H1 (cell line): ENCODE measurements around the gene LGALS8.

Source experiments
- ATF3 ChIP-seq: IDR thresholded peaks from 2 replicates; pipeline ENCODE4 v1.6.1; 2011; ENCODE audit warnings: low read depth, mild to moderate bottlenecking, low read length; ENCODE audit not compliant: insufficient read depth
- CEBPB ChIP-seq: IDR thresholded peaks from 2 replicates; pipeline ENCODE4 v1.6.1; 2012; ENCODE audit warnings: low read depth, low read length
- CTCF ChIP-seq, 3 experiments: IDR thresholded peaks; 1 replicate in 2 of 3; 2 replicates in 1 of 3; pipeline versions ENCODE4 v1.5.1 to v1.6.1; 2011; ENCODE audit warnings: low read length in 3 of 3, mild to moderate bottlenecking in 3 of 3, inconsistent platforms in 2 of 3, low read depth in 1 of 3, moderate library complexity in 1 of 3; ENCODE audit not compliant: insufficient read depth in 1 of 3; ENCODE audit errors: control extremely low read depth in 1 of 3
- EGR1 ChIP-seq: IDR thresholded peaks from 2 replicates; pipeline ENCODE4 v1.6.1; 2011; ENCODE audit warnings: low read depth, low read length, borderline replicate concordance
- HDAC6 ChIP-seq: IDR thresholded peaks from one replicate; pipeline ENCODE4 v1.7.1; 2012; ENCODE audit warnings: low read depth, mild to moderate bottlenecking, inconsistent platforms, low read length, moderate library complexity
- JUN ChIP-seq: IDR thresholded peaks from 2 replicates; pipeline ENCODE4 v1.6.1; 2011; ENCODE audit warnings: low read depth, mild to moderate bottlenecking, improper control_type of control experiment, low read length
- KDM1A ChIP-seq: fragments of 200-600, 300-600 bp; sonication (generic); IDR thresholded peaks from 2 replicates; pipeline ENCODE4 v1.7.1; 2016; ENCODE audit warnings: mild to moderate bottlenecking, low read length, borderline replicate concordance
- MAFK ChIP-seq: IDR thresholded peaks from 2 replicates; pipeline ENCODE4 v1.6.1; 2012; ENCODE audit warnings: low read depth, mild to moderate bottlenecking, improper control_type of control experiment, low read length
- NRF1 ChIP-seq: IDR thresholded peaks from 2 replicates; pipeline ENCODE4 v1.6.1; 2011; ENCODE audit warnings: mild to moderate bottlenecking, low read depth, low read length, improper control_type of control experiment
- POLR2A ChIP-seq, 2 experiments: IDR thresholded peaks; 1 replicate in 1 of 2; 2 replicates in 1 of 2; pipeline ENCODE4 v1.6.1; 2011; ENCODE audit warnings: low read depth in 2 of 2, low read length in 2 of 2, mild to moderate bottlenecking in 2 of 2; ENCODE audit errors: control extremely low read depth in 1 of 2
- POU5F1 ChIP-seq: IDR thresholded peaks from 2 replicates; pipeline ENCODE4 v1.6.1; 2011; ENCODE audit warnings: low read depth, mild to moderate bottlenecking, low read length, moderate library complexity
- RFX5 ChIP-seq: IDR thresholded peaks from 2 replicates; pipeline ENCODE4 v1.6.1; 2011; ENCODE audit warnings: low read depth, low read length, improper control_type of control experiment, borderline replicate concordance
- SIRT6 ChIP-seq: IDR thresholded peaks from one replicate; pipeline ENCODE4 v1.7.1; 2012; ENCODE audit warnings: low read length, inconsistent platforms
- TEAD4 ChIP-seq: IDR thresholded peaks from 2 replicates; pipeline ENCODE4 v1.6.1; 2012; ENCODE audit warnings: low read depth, low read length, inconsistent platforms, mixed read lengths

- TF ChIP-seq TEAD4 (no peak), CEBPB (no peak), CTCF (IDR thresholded peaks at IDR 0.05; ENCODE audit: control extremely low read depth in 1 of 3, insufficient read depth in 1 of 3, low read depth in 1 of 3, low read length in 3 of 3) (no peak), JUN (no peak), ATF3 (no peak), EGR1 (no peak), POLR2A (IDR thresholded peaks at IDR 0.05; ENCODE audit: control extremely low read depth in 1 of 2, low read depth in 2 of 2, low read length in 2 of 2) (no peak), RFX5 (no peak), NRF1 (no peak), MAFK (no peak), HDAC6 (no peak), POU5F1 (no peak), SIRT6 (no peak), KDM1A (no peak)
These were observed 66.9 kb downstream of the LGALS8 start for GRCh38 chr1:236590553-236591150.
